Stimulated activated CD4-positive, alpha-beta T cell treated with anti-CD3 and anti-CD28 coated beads, Interleukin-2, amount 100 ng/mL, for 48 hours (primary cell): ENCODE measurements around the gene TRIM41.

Experiments
- DNase-seq, 2 donors: peaks; one replicate each; pipeline ENCODE4 v3.0.0-alpha.2; 2020

The TRIM41 gene

DNA sequence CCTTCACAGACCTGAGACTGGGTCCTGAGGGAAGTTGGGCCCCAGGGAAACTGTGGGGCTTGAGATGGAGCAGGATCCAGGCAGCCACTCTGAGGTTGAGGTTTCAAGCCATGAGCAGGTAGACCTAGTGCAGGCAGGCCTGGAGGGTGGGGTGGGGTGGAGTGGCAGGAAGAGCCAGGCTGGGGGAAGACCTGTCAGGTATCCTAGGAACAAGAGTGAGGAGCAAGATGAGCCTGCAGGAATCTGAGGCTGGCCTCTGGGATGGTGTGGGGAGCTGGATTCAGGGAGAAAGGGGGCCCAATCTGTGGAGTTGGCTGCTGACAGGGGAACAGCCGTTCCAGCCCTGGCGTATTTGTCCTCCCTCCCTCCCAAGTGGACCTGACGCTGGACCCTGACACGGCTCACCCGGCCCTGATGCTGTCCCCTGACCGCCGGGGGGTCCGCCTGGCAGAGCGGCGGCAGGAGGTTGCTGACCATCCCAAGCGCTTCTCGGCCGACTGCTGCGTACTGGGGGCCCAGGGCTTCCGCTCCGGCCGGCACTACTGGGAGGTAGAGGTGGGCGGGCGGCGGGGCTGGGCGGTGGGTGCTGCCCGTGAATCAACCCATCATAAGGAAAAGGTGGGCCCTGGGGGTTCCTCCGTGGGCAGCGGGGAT, 10.8 kb downstream of the TRIM41 start:
- no peak for DNase-seq

GRCh38 chr5:181234455-181235306, 11.6 kb downstream of the TRIM41 start:
- no peak for DNase-seq

GRCh38 chr5:181235323-181235688, 12.2 kb downstream of the TRIM41 start:
- no peak for DNase-seq

- no peak for DNase-seq
Observed at GRCh38 chr5:181235689-181236366, 12.7 kb downstream of the TRIM41 start.

DNA sequence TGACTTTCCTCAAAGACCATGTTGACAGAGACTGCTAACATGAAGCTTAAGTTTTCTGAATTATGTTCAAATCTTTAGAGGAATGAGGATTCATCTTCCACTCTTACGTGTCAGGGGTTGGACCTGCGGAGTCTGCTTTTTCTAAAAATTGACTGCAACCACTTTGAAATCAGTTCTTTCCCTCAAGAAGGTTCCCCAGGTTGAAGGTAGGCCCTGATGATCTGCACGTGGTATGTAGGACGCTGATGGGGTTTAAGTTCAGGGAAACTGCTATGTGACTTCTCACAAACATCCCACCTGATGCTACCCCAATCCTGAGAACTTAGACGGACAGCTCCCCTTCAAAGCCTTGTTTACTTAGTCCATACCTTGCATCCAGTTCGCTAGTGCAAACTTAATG, 13.4 kb downstream of the TRIM41 start:
- DNase-seq, result no peak

DNA sequence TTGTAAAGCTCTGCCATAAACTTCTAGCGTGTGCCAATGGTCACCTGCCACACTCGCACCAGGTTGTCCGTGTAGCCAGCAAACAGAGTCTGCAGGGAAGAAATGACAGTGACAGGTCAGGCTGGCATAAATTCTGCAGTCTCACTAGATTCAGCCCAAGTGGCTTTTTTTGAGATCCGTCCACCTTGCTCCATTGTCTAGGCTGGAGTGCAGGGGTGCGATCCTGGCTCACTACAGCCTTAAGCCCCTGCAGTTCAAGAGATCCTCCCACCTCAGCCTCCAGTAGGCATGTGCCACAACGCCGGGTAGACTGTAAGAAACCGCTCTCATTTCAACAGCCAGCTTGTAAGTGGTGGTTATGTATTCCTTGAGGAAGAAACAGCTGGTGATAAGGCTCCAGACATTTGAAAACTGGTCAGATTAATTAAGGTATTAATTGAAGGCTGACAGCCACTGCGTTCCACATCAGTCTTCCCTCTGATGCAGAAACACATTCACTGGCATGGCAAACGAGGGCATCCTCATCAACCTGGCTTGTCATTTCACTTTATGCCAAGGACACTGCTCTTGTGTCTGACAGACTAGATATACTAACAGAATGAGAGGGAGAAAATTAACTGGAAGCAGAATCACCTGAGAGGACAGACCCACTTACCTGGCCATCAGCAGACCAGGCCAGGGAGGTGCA, 14.0 kb downstream of the TRIM41 start:
- DNase-seq, result no peak

GRCh38 chr5:181237729-181238385, 14.8 kb downstream of the TRIM41 start:
- no peak for DNase-seq

- DNase-seq, result no peak
Observed at GRCh38 chr5:181239062-181239663, 16.1 kb downstream of the TRIM41 start.

DNA sequence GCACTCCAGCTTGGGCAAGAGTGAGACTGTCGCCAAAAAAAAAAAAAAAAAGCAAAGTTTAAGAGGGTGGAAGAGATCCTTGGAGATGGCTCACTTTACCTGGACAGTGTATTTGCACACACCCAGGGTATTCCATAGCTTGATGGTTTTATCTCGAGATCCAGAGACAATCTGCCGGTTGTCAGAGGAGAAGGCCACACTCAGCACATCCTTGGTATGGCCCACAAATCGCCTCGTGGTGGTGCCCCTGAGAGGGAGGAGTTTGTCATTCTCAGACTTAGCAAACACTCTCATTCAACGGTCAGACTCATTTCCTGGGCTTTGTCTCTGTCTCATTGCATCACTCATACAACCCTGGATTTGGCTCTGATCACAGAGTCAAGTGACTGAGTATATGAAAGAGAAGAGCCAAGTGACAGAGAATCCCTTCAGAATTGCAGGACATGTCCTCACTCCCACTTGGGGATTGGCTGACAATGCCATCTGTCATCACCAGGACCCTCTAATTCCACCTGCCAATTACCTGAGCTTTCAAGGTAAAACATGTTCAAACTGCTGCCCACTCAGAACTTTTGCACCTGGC, 18.4 kb downstream of the TRIM41 start:
- no peak for DNase-seq

DNA sequence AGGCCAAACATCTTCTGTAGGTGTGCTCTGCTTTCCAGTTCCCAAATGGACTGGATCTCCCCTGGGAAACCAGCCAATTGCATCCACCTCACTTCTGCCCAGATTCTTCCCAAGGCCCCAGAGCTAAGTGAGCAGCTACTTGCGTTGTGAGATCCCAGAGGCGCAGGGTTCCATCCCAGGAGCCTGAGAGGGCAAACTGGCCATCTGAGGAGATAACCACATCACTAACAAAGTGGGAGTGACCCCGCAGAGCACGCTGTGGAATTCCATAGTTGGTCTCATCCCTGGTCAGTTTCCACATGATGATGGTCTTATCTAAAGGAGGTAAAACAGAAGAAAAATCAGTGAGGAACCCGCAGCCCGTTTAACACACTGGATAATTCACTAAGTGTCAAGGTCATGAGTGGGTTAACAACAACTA, 19.0 kb downstream of the TRIM41 start:
- no peak for DNase-seq

GRCh38 chr5:181243018-181243563, 20.0 kb downstream of the TRIM41 start:
- DNase-seq, result no peak

- peak; percentile 77 to 81 for DNase-seq
Observed at GRCh38 chr5:181243564-181244343, 20.7 kb downstream of the TRIM41 start, which contains the start of gene RACK1. RACK1 (minus strand) TSS chr5:181243906; CDS start chr5:181243800, 106 bp downstream.

- DNase-seq, result no peak
Observed at GRCh38 chr5:181245427-181246275, 22.6 kb downstream of the TRIM41 start.

- peak; percentile 73 to 83 for DNase-seq
Observed at GRCh38 chr5:181246276-181247049, 23.4 kb downstream of the TRIM41 start.

DNA sequence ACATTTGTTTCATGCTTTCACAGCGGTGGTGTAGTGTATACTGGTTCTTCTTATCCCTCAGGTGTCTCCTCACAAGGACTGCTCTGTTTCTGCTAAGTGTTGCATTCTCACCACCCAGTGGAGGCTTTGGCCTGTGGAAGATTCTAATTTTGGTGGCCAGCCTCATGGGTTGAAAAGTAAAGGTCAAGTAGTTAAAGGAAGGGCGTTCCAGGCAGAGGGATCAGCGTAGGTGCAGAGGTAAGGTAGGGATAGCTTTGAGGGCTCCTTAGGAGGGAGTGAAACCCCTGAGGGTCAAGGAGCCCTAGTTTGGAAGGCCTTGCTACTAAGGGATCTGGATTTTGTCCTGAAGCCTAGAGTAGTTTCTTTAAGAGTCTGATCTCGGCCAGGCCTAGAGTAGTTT, 25.2 kb downstream of the TRIM41 start:
- DNase-seq, result no peak

- DNase-seq, result no peak
Observed at GRCh38 chr5:181255276-181255675, 32.2 kb downstream of the TRIM41 start.

DNA sequence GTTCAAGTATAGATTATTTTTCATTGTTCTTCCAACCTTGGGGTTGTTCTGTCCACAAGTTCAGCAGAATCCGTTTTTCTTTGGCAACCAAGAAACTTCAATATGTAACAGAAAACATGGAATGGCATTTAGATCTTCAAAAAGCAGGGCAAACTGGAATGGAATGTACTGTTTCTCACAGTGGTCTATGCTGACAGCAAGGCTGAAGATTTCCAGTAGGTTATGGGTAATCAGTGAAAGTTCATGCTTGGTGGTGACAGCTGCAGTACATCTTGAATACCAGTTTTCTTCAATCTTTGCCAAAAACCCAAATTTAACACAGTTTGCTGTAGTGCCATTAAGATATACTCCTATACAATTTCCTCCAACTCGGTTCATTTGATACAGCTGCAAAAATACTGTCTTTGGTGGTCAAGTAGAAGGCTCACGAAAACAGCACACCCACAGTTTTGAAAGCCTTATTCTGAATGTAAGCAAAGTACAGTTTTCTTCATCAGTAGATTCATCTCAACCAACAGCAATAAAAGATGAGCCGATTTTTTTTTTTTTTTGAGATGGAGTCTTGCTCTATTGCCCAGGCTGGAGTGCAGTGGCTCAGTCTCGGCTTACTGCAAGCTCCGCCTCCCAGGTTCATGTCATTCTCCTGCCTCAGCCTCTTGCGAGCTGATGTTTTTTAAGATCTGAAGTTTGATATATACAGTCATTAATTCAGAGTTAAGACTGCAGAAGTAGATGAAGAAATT, 32.9 kb downstream of the TRIM41 start:
- DNase-seq, result no peak

DNA sequence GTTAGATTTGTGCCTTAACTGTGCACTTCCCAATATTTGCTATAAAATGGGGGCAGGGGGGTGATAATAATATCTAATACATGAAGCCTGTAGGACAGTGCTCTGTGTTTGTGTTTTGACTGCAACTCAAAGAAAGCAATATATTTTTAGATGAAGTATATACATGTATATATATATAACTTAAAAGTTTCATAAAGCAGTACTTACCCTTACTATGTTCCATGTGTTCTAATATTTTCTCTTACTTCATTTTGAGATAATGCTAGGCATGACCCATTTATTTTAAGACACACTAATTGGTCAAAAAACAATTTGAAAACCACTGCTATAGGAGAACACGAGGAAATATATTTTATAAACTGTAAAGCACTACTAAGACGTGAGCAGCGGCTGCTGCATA, 35.5 kb downstream of the TRIM41 start:
- no peak for DNase-seq
